Lung (tissue), 12 donors: ENCODE data around the gene NOX1. TPM values are rescaled to one million over a fixed set of nuclear protein-coding genes. Genes with fewer than 3 reads are reported as not detected.
"Not testable (repeated sequence)": the region's sequence is repeated elsewhere in the genome, so short reads cannot be mapped to it uniquely, and the experiment has no call there.

Source experiments
- ATAC-seq: fragments of 200-7000 bp; cut with Tn5 transposase; one replicate; pipeline ENCODE4 v1.9.1; 2020; ENCODE audit warnings: moderate number of reproducible peaks; ENCODE audit not compliant: insufficient read depth, low FRiP score
- DNase-seq, 3 donors: peaks; one replicate each; pipeline ENCODE4 v3.0.0-alpha.2; 2013 to 2017
- H3K27ac ChIP-seq, 2 donors: one replicate each; pipeline ENCODE4 v1.5.1; 2013; ENCODE audit warnings: mild to moderate bottlenecking in 2 of 2, moderate library complexity in 2 of 2, control low read depth in 1 of 2, inconsistent platforms in 1 of 2, low read depth in 1 of 2, low read length in 1 of 2
- H3K27me3 ChIP-seq, 3 donors: one replicate each; pipeline ENCODE4 v1.5.1; 2013; ENCODE audit warnings: low read length in 2 of 3; ENCODE audit not compliant: control insufficient read depth in 3 of 3, insufficient read depth in 3 of 3
- H3K36me3 ChIP-seq, 4 donors: one replicate each; pipeline ENCODE4 v1.5.1; 2013; ENCODE audit warnings: low read length in 4 of 4, mild to moderate bottlenecking in 1 of 4, moderate library complexity in 1 of 4; ENCODE audit not compliant: control insufficient read depth in 4 of 4, insufficient read depth in 4 of 4
- H3K4me1 ChIP-seq, 5 donors: one replicate each; pipeline ENCODE4 v1.5.1; 2013; ENCODE audit warnings: low read length in 5 of 5, mild to moderate bottlenecking in 2 of 5, moderate library complexity in 1 of 5; ENCODE audit not compliant: control insufficient read depth in 5 of 5, insufficient read depth in 5 of 5
- H3K4me3 ChIP-seq: one replicate; pipeline ENCODE4 v1.5.1; 2013; ENCODE audit warnings: mild to moderate bottlenecking, control low read depth, moderate library complexity
- H3K9ac ChIP-seq, 2 donors: one replicate each; pipeline ENCODE4 v1.5.1; 2013; ENCODE audit warnings: low read length in 2 of 2, control low read depth in 1 of 2; ENCODE audit not compliant: insufficient read depth in 1 of 2
- H3K9me3 ChIP-seq, 4 donors: one replicate each; pipeline ENCODE4 v1.5.1; 2013; ENCODE audit warnings: low read length in 3 of 4, mild to moderate bottlenecking in 1 of 4, moderate library complexity in 1 of 4; ENCODE audit not compliant: control insufficient read depth in 4 of 4, insufficient read depth in 3 of 4
- WGBS, 2 donors: extraction: QIAGEN DNeasy Blood & Tissue Kit; methylation state at CpG; one replicate each; pipeline ENCODE4 v1.1.7; 2013; 5-methylcytosine and 5-hydroxymethylcytosine counted together
- polyA plus RNA-seq, 2 donors: library from polyadenylated mRNA; stranded (reverse); fragments of 200-250 nt; gene quantifications; one replicate each; pipeline ENCODE4 v1.2.1, GENCODE V29; 2013
- total RNA-seq, 2 donors: library from RNA; depleted of rRNA in 1 of 2; stranded (reverse); fragments of >200 nt in 1 of 2; gene quantifications; one replicate each; pipeline ENCODE4 v1.2.1, GENCODE V29; 2014 to 2021
- TF ChIP-seq, protein P1 (sequence below): IDR thresholded peaks from 2 replicates; pipeline ENCODE4 v1.5.1; 2012; ENCODE audit warnings: mild to moderate bottlenecking; ENCODE audit errors: control extremely low read depth, extremely low read depth
- donor health status: control.
- donor health status: control.
- donor health status: Bipolar disorder and iron deficiency.
- donor health status: healthy.
- donor health status: DM: yes; HTN: yes; CAD: no.

The NOX1 gene
- total and polyA plus RNA-seq, 4 donors: 0.08 to 0.12 (median 0.11) TPM; not detected in 1

DNA sequence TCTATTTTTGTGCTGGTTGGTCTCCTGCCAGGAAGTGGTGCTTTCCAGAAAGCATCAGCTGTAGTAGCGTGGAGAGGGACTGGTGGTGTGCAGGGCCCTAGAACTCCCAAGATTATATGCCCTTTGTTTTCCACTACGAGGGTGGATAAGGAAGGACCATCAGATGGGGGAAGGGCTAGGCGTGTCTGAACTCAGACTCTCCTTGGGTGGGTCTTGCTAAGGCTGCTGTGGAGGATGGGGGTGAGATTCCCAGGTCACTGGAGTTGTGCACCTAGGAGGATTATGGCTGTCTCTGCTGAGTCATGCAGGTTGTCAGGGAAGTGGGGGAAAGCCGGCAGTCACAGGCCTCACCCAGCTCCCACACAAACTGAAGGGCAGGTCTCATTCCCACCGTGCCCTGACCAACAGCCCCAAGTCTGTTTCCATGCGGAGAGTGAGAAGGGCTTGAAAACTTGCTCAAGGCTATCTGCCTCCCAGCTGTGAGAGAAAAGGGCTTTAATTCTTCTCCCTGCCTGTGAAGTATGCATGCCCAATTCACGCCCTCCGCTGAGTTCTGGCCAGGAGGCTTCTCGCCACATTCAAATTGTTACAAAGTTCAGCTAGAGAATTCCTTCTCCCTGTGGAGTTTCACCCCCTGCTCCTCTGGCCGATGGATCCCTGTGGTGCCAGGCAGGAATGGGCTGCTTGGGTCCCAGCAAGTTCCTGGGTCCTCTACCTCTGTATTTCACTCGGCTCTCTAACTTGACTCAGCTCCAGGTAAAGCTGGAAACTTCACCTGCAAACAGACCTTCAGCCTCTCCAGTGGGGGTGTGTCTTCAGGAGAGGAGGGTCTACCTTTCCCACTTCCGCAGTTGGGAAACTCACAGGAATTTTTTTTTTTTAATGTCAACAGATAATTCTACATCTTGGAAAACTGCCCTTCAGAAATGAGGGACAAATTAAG lies 61.7 kb downstream of the NOX1 start:
- DNase-seq (no peak), ATAC-seq (no peak)
- no peak overlapping the region for H3K4me3 ChIP-seq
- no peaks in the 10 kb centered on the region for H3K4me1 ChIP-seq
- WGBS, 2 donors: 52 to 63% methylated on average over 8 to 12 of the region's 12 CpGs
- H3K36me3 ChIP-seq: no peaks in the 10 kb centered on the region
- H3K27me3 ChIP-seq: peaks cover 0 to 9% (median 6%) of the 10 kb centered on the region in 3 donors
- no peak overlapping the region for H3K9ac ChIP-seq
- H3K9me3 ChIP-seq: no peaks in the 10 kb centered on the region
- TF ChIP-seq, protein P1, sequence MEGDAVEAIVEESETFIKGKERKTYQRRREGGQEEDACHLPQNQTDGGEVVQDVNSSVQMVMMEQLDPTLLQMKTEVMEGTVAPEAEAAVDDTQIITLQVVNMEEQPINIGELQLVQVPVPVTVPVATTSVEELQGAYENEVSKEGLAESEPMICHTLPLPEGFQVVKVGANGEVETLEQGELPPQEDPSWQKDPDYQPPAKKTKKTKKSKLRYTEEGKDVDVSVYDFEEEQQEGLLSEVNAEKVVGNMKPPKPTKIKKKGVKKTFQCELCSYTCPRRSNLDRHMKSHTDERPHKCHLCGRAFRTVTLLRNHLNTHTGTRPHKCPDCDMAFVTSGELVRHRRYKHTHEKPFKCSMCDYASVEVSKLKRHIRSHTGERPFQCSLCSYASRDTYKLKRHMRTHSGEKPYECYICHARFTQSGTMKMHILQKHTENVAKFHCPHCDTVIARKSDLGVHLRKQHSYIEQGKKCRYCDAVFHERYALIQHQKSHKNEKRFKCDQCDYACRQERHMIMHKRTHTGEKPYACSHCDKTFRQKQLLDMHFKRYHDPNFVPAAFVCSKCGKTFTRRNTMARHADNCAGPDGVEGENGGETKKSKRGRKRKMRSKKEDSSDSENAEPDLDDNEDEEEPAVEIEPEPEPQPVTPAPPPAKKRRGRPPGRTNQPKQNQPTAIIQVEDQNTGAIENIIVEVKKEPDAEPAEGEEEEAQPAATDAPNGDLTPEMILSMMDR: no peak
- no peak overlapping the region for H3K27ac ChIP-seq

DNA sequence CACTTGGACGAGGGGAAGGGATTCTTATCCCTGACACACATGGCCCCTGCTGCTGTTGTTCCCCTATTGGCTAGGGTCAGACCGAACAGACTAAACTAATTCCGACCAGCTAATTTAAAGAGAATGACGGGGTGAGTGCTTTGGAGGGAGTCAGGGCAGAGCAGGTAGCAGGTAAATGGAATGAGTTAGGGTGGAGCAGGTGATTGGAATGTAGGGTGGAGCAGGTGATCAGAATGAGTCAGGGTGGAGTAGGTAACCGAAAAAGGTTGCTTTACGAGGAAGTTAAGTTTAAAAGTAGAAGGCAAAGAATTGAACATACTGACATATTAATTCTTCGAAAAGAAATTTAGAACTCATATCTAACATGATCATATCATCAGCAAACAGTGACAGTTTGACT lies 65.9 kb downstream of the NOX1 start:
- not testable (repeated sequence) for H3K4me1 ChIP-seq, H3K4me3 ChIP-seq, H3K9me3 ChIP-seq, H3K36me3 ChIP-seq, H3K27me3 ChIP-seq, H3K9ac ChIP-seq, DNase-seq, ATAC-seq, H3K27ac ChIP-seq
- 87 to 90% methylated on average over 7 of the region's 7 CpGs for WGBS, 2 donors

DNA sequence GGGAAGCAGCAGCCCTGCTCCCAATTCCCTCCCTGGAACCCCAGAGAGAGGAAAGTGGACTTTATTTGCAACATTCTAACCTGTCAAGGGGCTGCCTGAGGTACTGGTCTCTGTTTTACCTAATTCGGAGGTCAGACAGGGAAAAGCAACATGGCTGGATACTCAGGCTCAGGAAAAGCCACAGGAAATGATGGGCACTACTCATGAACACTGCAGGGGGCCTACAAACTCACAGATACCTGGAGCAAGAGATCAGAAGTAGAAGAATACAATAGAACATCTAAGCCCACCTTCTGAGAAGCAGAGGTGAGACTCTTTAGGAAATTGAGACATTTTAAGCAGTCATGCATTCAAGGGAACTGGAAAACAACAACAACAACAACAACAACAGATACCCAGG lies 69.4 kb downstream of the NOX1 start:
- H3K36me3 ChIP-seq: no peaks in the 10 kb centered on the region
- H3K4me3 ChIP-seq: no peak overlapping the region
- H3K4me1 ChIP-seq: no peaks in the 10 kb centered on the region
- H3K27ac ChIP-seq: no peak overlapping the region
- H3K9ac ChIP-seq: no peak overlapping the region
- 58 to 100% methylated on average over 1 of the region's 1 CpG for WGBS, 2 donors
- DNase-seq (no peak), ATAC-seq (no peak)
- peaks cover 0 to 2% (median 2%) of the 10 kb centered on the region in 3 donors for H3K27me3 ChIP-seq
- TF ChIP-seq, protein P1: no peak
- H3K9me3 ChIP-seq: peaks cover 0 to 2% (median 0%) of the 10 kb centered on the region in 4 donors

DNA sequence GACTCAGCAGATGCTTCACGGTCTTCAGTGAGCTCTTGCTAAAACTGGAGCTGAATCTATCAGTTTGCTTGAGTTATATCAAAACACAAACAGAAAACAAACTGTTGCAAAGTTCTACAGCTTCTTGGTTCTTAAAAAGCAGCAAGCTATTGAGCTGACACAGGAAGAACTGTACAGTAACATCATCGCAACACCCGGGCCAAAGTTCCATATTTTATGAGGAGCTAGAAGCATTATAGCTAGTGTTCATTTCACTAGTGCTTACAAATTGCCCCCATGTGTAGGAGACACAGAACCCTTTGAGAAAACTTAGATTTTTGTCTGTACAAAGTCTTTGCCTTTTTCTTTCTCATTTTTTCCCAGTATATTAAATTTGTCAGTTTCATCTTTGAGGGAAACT lies 71.3 kb downstream of the NOX1 start:
- Histone ChIP-seq H3K9me3 (peaks cover 0 to 2% (median 0%) of the 10 kb centered on the region in 4 donors), H3K9ac (no peak overlapping the region), H3K27me3 (peaks cover 0 to 2% (median 2%) of the 10 kb centered on the region in 3 donors), H3K4me3 (no peak overlapping the region), H3K4me1 (no peaks in the 10 kb centered on the region), H3K36me3 (no peaks in the 10 kb centered on the region), H3K27ac (no peak overlapping the region)
- DNase-seq: no peak
- 76 to 78% methylated on average over 3 of the region's 3 CpGs for WGBS, 2 donors
- TF ChIP-seq, protein P1: no peak
- no peak for ATAC-seq
